Measurements from ENCODE around the gene DST. TPM values are rescaled to one million over a fixed set of nuclear protein-coding genes. Genes with fewer than 3 reads are reported as not detected.

Gene DST
- total RNA-seq, 1 donor from 2014 or later: 442 TPM

- Mint-ChIP-seq H3K36me3 (ENCODE audit: low read depth, unreplicated experiment) (peaks cover 13% of the 10 kb centered on the region), H3K27ac (ENCODE audit: unreplicated experiment) (no peak overlapping the region), H3K9me3 (ENCODE audit: unreplicated experiment) (no peaks in the 10 kb centered on the region), H3K4me1 (ENCODE audit: low read depth, unreplicated experiment) (peaks cover 18% of the 10 kb centered on the region), H3K27me3 (ENCODE audit: low read depth, unreplicated experiment) (no peaks in the 10 kb centered on the region), H3K4me3 (ENCODE audit: unreplicated experiment) (no peak overlapping the region)
- Histone ChIP-seq H3K27ac (ENCODE audit: low read depth, low read length) (no peak overlapping the region), H3K9me3 (ENCODE audit: insufficient read depth, low read depth, low read length) (no peaks in the 10 kb centered on the region), H3K4me3 (ENCODE audit: insufficient read depth, low read depth, low read length) (no peak overlapping the region), H3K27me3 (ENCODE audit: insufficient read depth, low read length) (no peaks in the 10 kb centered on the region), H3K36me3 (ENCODE audit: insufficient read depth, low read length) (peaks cover 43% of the 10 kb centered on the region), H3K79me2 (ENCODE audit: insufficient read depth, low read length) (no peaks in the 10 kb centered on the region), H4K20me1 (ENCODE audit: insufficient read depth, low read length) (no peaks in the 10 kb centered on the region), H3K4me1 (ENCODE audit: insufficient read depth, low read length) (peaks cover 7% of the 10 kb centered on the region), H3K4me2 (ENCODE audit: low read length) (no peak overlapping the region), H3K9ac (ENCODE audit: low read length) (no peak overlapping the region), H2AFZ (ENCODE audit: low read depth, low read length) (no peak overlapping the region)
- TF ChIP-seq EZH2 (IDR thresholded peaks at IDR 0.05; ENCODE audit: insufficient read depth, low read length) (no peak), CTCF (IDR thresholded peaks at IDR 0.05; ENCODE audit: insufficient read depth, low read depth, low read length) (no peak)
- DNase-seq (ENCODE audit: low read depth) (no peak), FAIRE-seq (no peak)
Measured at GRCh38 chr6:56495654-56496053, 147.0 kb downstream of the DST start.

GRCh38 chr6:56491606-56492328, 150.9 kb downstream of the DST start:
- TF ChIP-seq EZH2 (IDR thresholded peaks at IDR 0.05; ENCODE audit: insufficient read depth, low read length) (no peak), CTCF (IDR thresholded peaks at IDR 0.05; ENCODE audit: insufficient read depth, low read depth, low read length) (no peak)

DNA sequence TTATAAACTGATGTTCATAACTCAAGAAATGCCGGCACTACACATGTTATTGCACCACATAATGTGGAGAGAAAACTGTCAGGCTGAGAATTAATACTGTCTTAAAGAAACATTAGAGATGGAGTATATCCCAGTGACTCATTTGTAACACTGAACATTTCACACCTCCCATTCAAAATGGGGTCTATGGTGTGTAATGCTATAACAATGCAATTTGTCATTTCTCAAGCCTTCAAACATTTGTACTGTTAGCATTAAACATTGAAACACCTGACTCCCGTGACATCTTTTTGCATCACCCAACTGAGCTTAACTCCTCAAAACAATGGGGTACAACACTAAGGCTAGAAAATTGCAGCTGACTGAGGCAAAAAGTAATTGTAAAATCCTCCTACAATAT, 151.7 kb downstream of the DST start:
- Mint-ChIP-seq H3K9me3 (ENCODE audit: unreplicated experiment) (no peaks in the 10 kb centered on the region), H3K4me1 (ENCODE audit: low read depth, unreplicated experiment) (peaks cover 23% of the 10 kb centered on the region), H3K4me3 (ENCODE audit: unreplicated experiment) (no peak overlapping the region), H3K27ac (ENCODE audit: unreplicated experiment) (no peak overlapping the region), H3K36me3 (ENCODE audit: low read depth, unreplicated experiment) (peaks cover 19% of the 10 kb centered on the region), H3K27me3 (ENCODE audit: low read depth, unreplicated experiment) (no peaks in the 10 kb centered on the region)
- Histone ChIP-seq H3K9ac (ENCODE audit: low read length) (no peak overlapping the region), H3K4me2 (ENCODE audit: low read length) (no peak overlapping the region), H3K27ac (ENCODE audit: low read depth, low read length) (peak overlapping the region; percentile 44), H3K4me3 (ENCODE audit: insufficient read depth, low read depth, low read length) (no peak overlapping the region), H3K36me3 (ENCODE audit: insufficient read depth, low read length) (peaks cover 45% of the 10 kb centered on the region), H2AFZ (ENCODE audit: low read depth, low read length) (no peak overlapping the region), H3K79me2 (ENCODE audit: insufficient read depth, low read length) (no peaks in the 10 kb centered on the region), H3K9me3 (ENCODE audit: insufficient read depth, low read depth, low read length) (no peaks in the 10 kb centered on the region), H3K4me1 (ENCODE audit: insufficient read depth, low read length) (peaks cover 7% of the 10 kb centered on the region), H3K27me3 (ENCODE audit: insufficient read depth, low read length) (no peaks in the 10 kb centered on the region), H4K20me1 (ENCODE audit: insufficient read depth, low read length) (no peaks in the 10 kb centered on the region)
- FAIRE-seq (no peak), DNase-seq (ENCODE audit: low read depth) (peak; percentile 87)
- no peak for TF ChIP-seq EZH2 (IDR thresholded peaks at IDR 0.05; ENCODE audit: insufficient read depth, low read length)
- no peak for TF ChIP-seq CTCF (IDR thresholded peaks at IDR 0.05; ENCODE audit: insufficient read depth, low read depth, low read length)

More at GRCh38 chr6:56491606-56492328, 150.9 kb downstream of the DST start:
- FAIRE-seq (no peak), DNase-seq (ENCODE audit: low read depth) (peak; percentile 35)
- no peak overlapping the region for H3K9ac ChIP-seq (ENCODE audit: low read length)
- H3K9me3 ChIP-seq (ENCODE audit: insufficient read depth, low read depth, low read length): no peaks in the 10 kb centered on the region
- Mint-ChIP-seq H3K4me1 (ENCODE audit: low read depth, unreplicated experiment) (peaks cover 18% of the 10 kb centered on the region), H3K27ac (ENCODE audit: unreplicated experiment) (peak overlapping the region; percentile 84), H3K27me3 (ENCODE audit: low read depth, unreplicated experiment) (no peaks in the 10 kb centered on the region), H3K4me3 (ENCODE audit: unreplicated experiment) (no peak overlapping the region), H3K36me3 (ENCODE audit: low read depth, unreplicated experiment) (peaks cover 16% of the 10 kb centered on the region), H3K9me3 (ENCODE audit: unreplicated experiment) (no peaks in the 10 kb centered on the region)
- H3K4me1 ChIP-seq (ENCODE audit: insufficient read depth, low read length): peaks cover 7% of the 10 kb centered on the region
- H3K4me2 ChIP-seq (ENCODE audit: low read length): no peak overlapping the region
- H2AFZ ChIP-seq (ENCODE audit: low read depth, low read length): no peak overlapping the region
- H4K20me1 ChIP-seq (ENCODE audit: insufficient read depth, low read length): no peaks in the 10 kb centered on the region
- peaks cover 45% of the 10 kb centered on the region for H3K36me3 ChIP-seq (ENCODE audit: insufficient read depth, low read length)
- no peak overlapping the region for H3K4me3 ChIP-seq (ENCODE audit: insufficient read depth, low read depth, low read length)
- peak overlapping the region; percentile 44 for H3K27ac ChIP-seq (ENCODE audit: low read depth, low read length)
- no peaks in the 10 kb centered on the region for H3K79me2 ChIP-seq (ENCODE audit: insufficient read depth, low read length)
- H3K27me3 ChIP-seq (ENCODE audit: insufficient read depth, low read length): no peaks in the 10 kb centered on the region

All from astrocyte (in vitro differentiated cells and primary cell).